ENCODE data around the gene PPP1R12A.

Gene PPP1R12A

GRCh38 chr12:79747274-79747673 is 187.6 kb downstream of the PPP1R12A start:
- H3K27ac ChIP-seq, result no peak overlapping the region
- ChIA-PET POLR2A (ENCODE audit: low non-redundant PET) (no interaction called here), CTCF (no interaction called here)
- no peak for DNase-seq (ENCODE audit: low spot score)
- TF ChIP-seq CTCF (conservative IDR thresholded peaks at IDR 0.05; ENCODE audit: low read depth), result no peak

- ChIA-PET CTCF (interaction anchor here (0.6 to 1.9 kb wide), 10 partner anchors 16 to 366 kb away, joined by 3 to 5 read pairs (median 3); no protein-coding TSS in a partner anchor), POLR2A (ENCODE audit: low non-redundant PET) (no interaction called here)
- peak; percentile 74 for TF ChIP-seq CTCF (conservative IDR thresholded peaks at IDR 0.05; ENCODE audit: low read depth)
Measured at GRCh38 chr12:79737875-79738718, 196.8 kb downstream of the PPP1R12A start.

DNA sequence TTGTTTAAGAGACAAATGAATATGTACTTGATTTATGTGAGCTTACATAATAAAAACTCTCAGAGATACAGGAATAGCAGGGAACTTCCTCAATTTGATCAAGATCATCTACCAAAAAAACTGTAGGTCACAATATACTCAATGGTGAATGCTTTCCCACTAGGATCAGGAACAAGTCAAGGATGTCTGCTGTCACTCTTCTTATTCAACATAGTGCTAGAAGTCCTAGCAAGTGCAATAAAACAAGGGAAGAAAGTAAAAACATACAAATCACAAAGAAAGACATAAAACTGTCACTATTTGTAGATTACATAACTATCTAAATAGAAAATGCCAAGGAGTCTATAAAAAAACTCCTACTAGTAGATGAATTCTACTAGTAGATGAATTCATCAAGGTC is 202.3 kb downstream of the PPP1R12A start:
- H3K27ac ChIP-seq, result no peak overlapping the region
- TF ChIP-seq CTCF (conservative IDR thresholded peaks at IDR 0.05; ENCODE audit: low read depth), result no peak
- no peak for DNase-seq (ENCODE audit: low spot score)
- ChIA-PET POLR2A (ENCODE audit: low non-redundant PET) (interaction anchor here (0.7 kb wide), 1 partner anchor 165 kb away, joined by 5 read pairs; no protein-coding TSS in a partner anchor), CTCF (interaction anchor here (0.6 kb wide), 2 partner anchors 10 to 65 kb away, joined by 3 to 4 read pairs; no protein-coding TSS in a partner anchor)

More at GRCh38 chr12:79737875-79738718, 196.8 kb downstream of the PPP1R12A start:
- H3K27ac ChIP-seq, result no peak overlapping the region
- peak; percentile 75 for DNase-seq (ENCODE audit: low spot score)

- TF ChIP-seq CTCF (conservative IDR thresholded peaks at IDR 0.05; ENCODE audit: low read depth), result no peak
- POLR2A ChIA-PET (ENCODE audit: low non-redundant PET), result no interaction called here
- DNase-seq (ENCODE audit: low spot score), result peak; percentile 83
Measured at GRCh38 chr12:79725987-79726386, 208.9 kb downstream of the PPP1R12A start.

More at GRCh38 chr12:79725987-79726386, 208.9 kb downstream of the PPP1R12A start:
- CTCF ChIA-PET, result no interaction called here
- no peak overlapping the region for H3K27ac ChIP-seq
